Small intestine (tissue), 7 donors: ENCODE data around the gene PRKCB. TPM values are rescaled to one million over a fixed set of nuclear protein-coding genes. Genes with fewer than 3 reads are reported as not detected.

ENCODE experiments used
- DNase-seq, 2 donors: peaks; one replicate each; pipeline versions ENCODE4 v3.0.0 to v3.0.0-alpha.2; 2013
- FAIRE-seq: peaks from 2 replicates; lab custom pipeline; 2012; peaks lifted over from hg19 to GRCh38; lab: Jason Lieb, UNC
- H3K27ac ChIP-seq, 3 donors: one replicate each; pipeline ENCODE4 v1.5.1; 2013; ENCODE audit warnings: low read length in 2 of 3, mild to moderate bottlenecking in 2 of 3, control low read depth in 1 of 3, inconsistent platforms in 1 of 3, low read depth in 1 of 3, moderate library complexity in 1 of 3
- H3K27me3 ChIP-seq, 3 donors: one replicate each; pipeline ENCODE4 v1.6.1; 2013; ENCODE audit warnings: low read length in 3 of 3, inconsistent platforms in 1 of 3; ENCODE audit not compliant: control insufficient read depth in 3 of 3, insufficient read depth in 3 of 3
- H3K36me3 ChIP-seq, 3 donors: one replicate each; pipeline ENCODE4 v1.6.1; 2013; ENCODE audit warnings: low read length in 3 of 3, inconsistent platforms in 1 of 3, low read depth in 1 of 3, mild to moderate bottlenecking in 1 of 3, moderate library complexity in 1 of 3; ENCODE audit not compliant: control insufficient read depth in 3 of 3, insufficient read depth in 2 of 3
- H3K4me1 ChIP-seq, 3 donors: one replicate each; pipeline ENCODE4 v1.6.1; 2013; ENCODE audit warnings: low read length in 2 of 3, inconsistent platforms in 1 of 3, low read depth in 1 of 3, mild to moderate bottlenecking in 1 of 3, moderate library complexity in 1 of 3; ENCODE audit not compliant: control insufficient read depth in 3 of 3, insufficient read depth in 2 of 3
- H3K4me3 ChIP-seq, 3 donors: one replicate each; pipeline ENCODE4 v1.5.1; 2013; ENCODE audit warnings: low read length in 3 of 3, control low read depth in 1 of 3, inconsistent platforms in 1 of 3, low read depth in 1 of 3, mild to moderate bottlenecking in 1 of 3, moderate library complexity in 1 of 3
- H3K9me3 ChIP-seq, 2 donors: one replicate each; pipeline ENCODE4 v1.6.1; 2013; ENCODE audit warnings: low read depth in 1 of 2, low read length in 1 of 2; ENCODE audit not compliant: control insufficient read depth in 2 of 2, insufficient read depth in 1 of 2
- WGBS, 3 donors: extraction: QIAGEN DNeasy Blood & Tissue Kit; methylation state at CpG; one replicate each; pipeline ENCODE4 v1.1.7; 2013; 5-methylcytosine and 5-hydroxymethylcytosine counted together
- polyA plus RNA-seq, 4 donors: library from polyadenylated mRNA; stranded (reverse) in 3 of 4; unstranded in 1 of 4; fragments of 200-250 nt in 3 of 4; fragments of 120-200 nt in 1 of 4; gene quantifications; one replicate each; pipeline versions ENCODE4 v1.2.1 to v1.2.3, GENCODE V29; 2013
- donor health status: healthy with polysubstance abuse.
- donor health status: control.
- donor health status: control.
- donor health status: Bipolar disorder and iron deficiency.
- donor health status: healthy.

Gene PRKCB
- polyA plus RNA-seq, 4 donors: 2.3 to 5.1 (median 2.8) TPM

- DNase-seq (no peak), FAIRE-seq (no peak)
- Histone ChIP-seq H3K4me3 (no peak overlapping the region), H3K9me3 (no peaks in the 10 kb centered on the region), H3K4me1 (no peaks in the 10 kb centered on the region), H3K36me3 (peaks cover 0 to 2% (median 0%) of the 10 kb centered on the region in 3 donors), H3K27me3 (no peaks in the 10 kb centered on the region), H3K27ac (no peak overlapping the region)
- WGBS, 3 donors: 76 to 79% (median 76%) methylated on average over 1 of the region's 1 CpG
Observed at GRCh38 chr16:24152826-24153225, 317.0 kb downstream of the PRKCB start.

GRCh38 chr16:24156777-24157176, 321.0 kb downstream of the PRKCB start:
- H3K27ac ChIP-seq: no peak overlapping the region
- H3K4me3 ChIP-seq: no peak overlapping the region
- peaks cover 0 to 2% (median 0%) of the 10 kb centered on the region in 3 donors for H3K36me3 ChIP-seq
- H3K9me3 ChIP-seq: no peaks in the 10 kb centered on the region
- H3K4me1 ChIP-seq: no peaks in the 10 kb centered on the region
- H3K27me3 ChIP-seq: no peaks in the 10 kb centered on the region
- WGBS, 3 donors: 83 to 93% (median 89%) methylated on average over 1 of the region's 1 CpG
- FAIRE-seq (no peak), DNase-seq (no peak)

- FAIRE-seq (no peak), DNase-seq (no peak)
- Histone ChIP-seq H3K36me3 (no peaks in the 10 kb centered on the region), H3K4me1 (no peaks in the 10 kb centered on the region), H3K9me3 (no peaks in the 10 kb centered on the region), H3K4me3 (no peak overlapping the region), H3K27me3 (no peaks in the 10 kb centered on the region), H3K27ac (no peak overlapping the region)
- WGBS, 3 donors: 33 to 59% (median 47%) methylated on average over 3 of the region's 3 CpGs
Observed at GRCh38 chr16:24163935-24164334, 328.2 kb downstream of the PRKCB start.

- no peak for DNase-seq
- H3K4me1 ChIP-seq: no peaks in the 10 kb centered on the region
- no peak overlapping the region for H3K27ac ChIP-seq
- FAIRE-seq: no peak
- no peaks in the 10 kb centered on the region for H3K36me3 ChIP-seq
- no peaks in the 10 kb centered on the region for H3K9me3 ChIP-seq
- H3K27me3 ChIP-seq: no peaks in the 10 kb centered on the region
- WGBS, 3 donors: 72 to 88% (median 86%) methylated on average over 8 of the region's 8 CpGs
- H3K4me3 ChIP-seq: no peak overlapping the region
Observed at GRCh38 chr16:24164416-24164815, 328.6 kb downstream of the PRKCB start.

GRCh38 chr16:24165273-24165672, 329.5 kb downstream of the PRKCB start:
- H3K27ac ChIP-seq: no peak overlapping the region
- DNase-seq: no peak
- no peak overlapping the region for H3K4me3 ChIP-seq
- H3K27me3 ChIP-seq: no peaks in the 10 kb centered on the region
- no peaks in the 10 kb centered on the region for H3K4me1 ChIP-seq
- H3K9me3 ChIP-seq: no peaks in the 10 kb centered on the region
- WGBS, 3 donors: 89% methylated on average over 3 of the region's 3 CpGs
- H3K36me3 ChIP-seq: no peaks in the 10 kb centered on the region
- no peak for FAIRE-seq

GRCh38 chr16:24166661-24167528, 331.1 kb downstream of the PRKCB start:
- FAIRE-seq (no peak), DNase-seq (no peak)
- no peak overlapping the region for H3K4me3 ChIP-seq
- 70 to 80% (median 76%) methylated on average over 9 of the region's 9 CpGs for WGBS, 3 donors
- H3K27me3 ChIP-seq: no peaks in the 10 kb centered on the region
- H3K9me3 ChIP-seq: no peaks in the 10 kb centered on the region
- H3K36me3 ChIP-seq: no peaks in the 10 kb centered on the region
- no peak overlapping the region for H3K27ac ChIP-seq
- H3K4me1 ChIP-seq: no peaks in the 10 kb centered on the region

- 72 to 85% (median 83%) methylated on average over 3 of the region's 3 CpGs for WGBS, 3 donors
- DNase-seq (no peak), FAIRE-seq (no peak)
- H3K36me3 ChIP-seq: no peaks in the 10 kb centered on the region
- no peaks in the 10 kb centered on the region for H3K27me3 ChIP-seq
- no peak overlapping the region for H3K4me3 ChIP-seq
- no peak overlapping the region for H3K27ac ChIP-seq
- no peaks in the 10 kb centered on the region for H3K9me3 ChIP-seq
- H3K4me1 ChIP-seq: no peaks in the 10 kb centered on the region
Observed at GRCh38 chr16:24168856-24169255, 333.1 kb downstream of the PRKCB start.

GRCh38 chr16:24170407-24170806, 334.6 kb downstream of the PRKCB start:
- Histone ChIP-seq H3K4me3 (no peak overlapping the region), H3K27me3 (no peaks in the 10 kb centered on the region), H3K4me1 (no peaks in the 10 kb centered on the region), H3K36me3 (no peaks in the 10 kb centered on the region), H3K27ac (no peak overlapping the region), H3K9me3 (no peaks in the 10 kb centered on the region)
- FAIRE-seq: no peak
- 84 to 97% (median 89%) methylated on average over 5 of the region's 5 CpGs for WGBS, 3 donors
- DNase-seq: no peak
